GM10266 (cell line): ENCODE results near the gene BRIP1.

Experiments
- DNase-seq: peaks from one replicate; pipeline ENCODE4 v3.0.0; 2012; ENCODE audit errors: extremely low spot score
- TF ChIP-seq, protein P1 (sequence below): IDR thresholded peaks from 2 replicates; pipeline ENCODE4 v1.5.1; 2012; ENCODE audit warnings: mild to moderate bottlenecking, low read depth; ENCODE audit not compliant: control insufficient read depth, insufficient read depth; ENCODE audit errors: missing control alignments

BRIP1 gene

GRCh38 chr17:61738249-61738648, 125.1 kb downstream of the BRIP1 start:
- DNase-seq: no peak
- TF ChIP-seq, protein P1, sequence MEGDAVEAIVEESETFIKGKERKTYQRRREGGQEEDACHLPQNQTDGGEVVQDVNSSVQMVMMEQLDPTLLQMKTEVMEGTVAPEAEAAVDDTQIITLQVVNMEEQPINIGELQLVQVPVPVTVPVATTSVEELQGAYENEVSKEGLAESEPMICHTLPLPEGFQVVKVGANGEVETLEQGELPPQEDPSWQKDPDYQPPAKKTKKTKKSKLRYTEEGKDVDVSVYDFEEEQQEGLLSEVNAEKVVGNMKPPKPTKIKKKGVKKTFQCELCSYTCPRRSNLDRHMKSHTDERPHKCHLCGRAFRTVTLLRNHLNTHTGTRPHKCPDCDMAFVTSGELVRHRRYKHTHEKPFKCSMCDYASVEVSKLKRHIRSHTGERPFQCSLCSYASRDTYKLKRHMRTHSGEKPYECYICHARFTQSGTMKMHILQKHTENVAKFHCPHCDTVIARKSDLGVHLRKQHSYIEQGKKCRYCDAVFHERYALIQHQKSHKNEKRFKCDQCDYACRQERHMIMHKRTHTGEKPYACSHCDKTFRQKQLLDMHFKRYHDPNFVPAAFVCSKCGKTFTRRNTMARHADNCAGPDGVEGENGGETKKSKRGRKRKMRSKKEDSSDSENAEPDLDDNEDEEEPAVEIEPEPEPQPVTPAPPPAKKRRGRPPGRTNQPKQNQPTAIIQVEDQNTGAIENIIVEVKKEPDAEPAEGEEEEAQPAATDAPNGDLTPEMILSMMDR: no peak

DNA sequence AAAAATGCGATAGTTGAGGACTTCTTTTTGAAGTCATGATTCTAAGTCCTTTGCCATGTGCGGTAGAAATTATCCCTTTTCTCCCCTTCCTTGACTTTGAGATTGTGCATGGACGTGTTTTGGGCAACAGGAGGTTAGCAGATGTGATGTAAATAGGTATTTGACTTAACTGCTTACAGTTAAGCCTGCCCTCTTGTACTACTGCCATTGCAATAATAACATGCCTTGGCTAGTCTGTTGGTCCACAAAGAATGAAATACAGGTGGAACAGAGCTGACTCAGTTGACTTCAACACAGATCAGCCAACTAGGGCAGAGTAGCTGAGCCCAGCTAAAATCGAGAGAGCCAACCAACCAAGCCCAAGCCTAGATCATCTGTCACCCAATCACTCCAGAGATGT, 125.5 kb downstream of the BRIP1 start:
- DNase-seq: no peak
- TF ChIP-seq, protein P1: no peak

DNA sequence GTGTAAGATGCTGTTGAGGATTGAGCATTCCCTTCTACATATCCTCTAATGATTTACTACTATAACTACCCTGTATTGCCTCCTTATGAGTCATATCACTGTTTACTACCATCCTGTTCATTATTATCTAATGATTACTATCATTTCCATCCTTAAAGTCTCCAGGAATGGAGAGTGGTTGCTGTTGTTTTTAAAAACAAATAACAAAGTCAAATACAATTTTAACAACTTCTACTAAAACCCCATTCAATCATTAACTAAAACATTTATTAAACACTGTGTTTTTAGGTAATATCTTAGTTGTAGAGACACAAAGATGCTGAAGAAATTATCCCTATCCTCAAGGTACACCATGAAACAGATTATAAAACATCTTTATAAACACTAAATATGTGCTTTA, 126.9 kb downstream of the BRIP1 start:
- DNase-seq: no peak
- TF ChIP-seq, protein P1: no peak

DNA sequence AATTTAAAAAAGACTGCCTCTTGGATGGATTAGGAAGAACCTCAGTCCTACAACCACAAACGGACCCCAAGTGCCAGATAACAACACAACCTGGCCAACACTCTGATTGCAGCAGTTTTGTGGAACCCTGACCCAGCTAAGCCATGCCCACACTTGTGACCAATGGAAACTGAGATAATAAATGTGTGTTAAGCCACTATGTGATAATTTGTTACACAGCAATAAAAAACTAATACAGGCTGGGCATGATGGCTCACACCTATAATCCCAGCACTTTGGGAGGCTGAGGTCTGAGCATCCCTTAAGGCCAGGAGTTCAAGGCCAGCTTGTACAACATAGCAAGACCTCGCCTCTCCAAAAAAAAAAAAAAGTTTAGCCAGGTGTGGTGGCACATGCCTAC, 127.5 kb downstream of the BRIP1 start:
- TF ChIP-seq, protein P1: no peak
- no peak for DNase-seq

- no peak for DNase-seq
- TF ChIP-seq, protein P1: no peak
Measured at GRCh38 chr17:61734466-61734865, 128.9 kb downstream of the BRIP1 start.

- TF ChIP-seq, protein P1: no peak
- no peak for DNase-seq
Measured at GRCh38 chr17:61734012-61734411, 129.3 kb downstream of the BRIP1 start.

GRCh38 chr17:61733021-61733420, 130.3 kb downstream of the BRIP1 start:
- TF ChIP-seq, protein P1: no peak

More at GRCh38 chr17:61733021-61733420, 130.3 kb downstream of the BRIP1 start:
- DNase-seq: no peak
